GM21360 (cell line): ENCODE results near the gene LMO4.

Source experiments
- ATAC-seq: cut with Tn5 transposase; IDR thresholded peaks from one replicate; pipeline ENCODE4 v1.9.1; 2021; ENCODE audit warnings: mild to moderate bottlenecking, moderate library complexity; ENCODE audit not compliant: unreplicated experiment

Gene LMO4

GRCh38 chr1:87356591-87356990 lies 27.9 kb downstream of the LMO4 start:
- ATAC-seq = no peak

DNA sequence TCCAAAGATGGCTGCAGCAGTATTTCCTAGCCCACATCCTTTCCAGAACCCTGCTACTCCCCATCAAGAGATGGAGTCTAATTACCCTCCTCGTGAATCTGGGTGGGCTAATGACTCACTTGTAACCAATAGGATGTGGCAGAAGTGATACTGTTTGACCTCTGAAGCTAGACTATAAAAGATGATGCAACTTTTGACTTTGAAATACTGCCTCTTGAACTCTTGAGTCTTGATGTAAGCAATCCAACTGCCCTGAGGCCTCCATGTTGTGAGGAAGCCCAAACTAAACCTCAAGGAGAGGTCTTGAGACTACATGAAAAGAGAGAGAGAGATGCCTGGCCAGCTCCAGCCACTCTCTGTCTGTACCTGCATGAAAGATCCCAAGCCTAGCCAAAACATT lies 29.5 kb downstream of the LMO4 start:
- ATAC-seq = no peak

DNA sequence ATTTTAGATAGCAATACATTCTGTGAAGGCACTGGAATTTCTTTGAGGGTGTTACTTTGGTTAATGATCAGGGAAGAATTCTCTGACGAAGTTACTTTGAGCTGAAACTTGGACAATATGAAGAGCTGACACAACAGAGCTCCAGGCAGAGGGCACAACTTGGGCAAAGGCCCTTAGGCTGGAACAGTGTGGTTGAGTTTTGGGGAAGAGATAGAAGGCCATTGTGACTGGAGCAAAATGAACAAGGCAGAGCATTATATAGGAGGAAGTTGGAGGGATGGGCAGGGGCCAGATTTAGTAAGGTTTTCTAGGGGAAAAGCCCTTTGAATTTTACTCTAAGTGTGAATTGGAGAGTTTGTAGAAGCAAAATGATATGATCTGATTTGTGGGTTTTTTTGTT lies 30.9 kb downstream of the LMO4 start:
- ATAC-seq = no peak

- no peak for ATAC-seq
Observed at GRCh38 chr1:87362063-87362833, 33.6 kb downstream of the LMO4 start.

GRCh38 chr1:87362834-87363426 lies 34.2 kb downstream of the LMO4 start:
- no peak for ATAC-seq

- ATAC-seq = no peak
Observed at GRCh38 chr1:87367549-87367948, 38.9 kb downstream of the LMO4 start.

- ATAC-seq = no peak
Observed at GRCh38 chr1:87368907-87369306, 40.2 kb downstream of the LMO4 start.

- ATAC-seq = no peak
Observed at GRCh38 chr1:87369736-87370478, 41.2 kb downstream of the LMO4 start.

- ATAC-seq = no peak
Observed at GRCh38 chr1:87370544-87370943, 41.9 kb downstream of the LMO4 start.

DNA sequence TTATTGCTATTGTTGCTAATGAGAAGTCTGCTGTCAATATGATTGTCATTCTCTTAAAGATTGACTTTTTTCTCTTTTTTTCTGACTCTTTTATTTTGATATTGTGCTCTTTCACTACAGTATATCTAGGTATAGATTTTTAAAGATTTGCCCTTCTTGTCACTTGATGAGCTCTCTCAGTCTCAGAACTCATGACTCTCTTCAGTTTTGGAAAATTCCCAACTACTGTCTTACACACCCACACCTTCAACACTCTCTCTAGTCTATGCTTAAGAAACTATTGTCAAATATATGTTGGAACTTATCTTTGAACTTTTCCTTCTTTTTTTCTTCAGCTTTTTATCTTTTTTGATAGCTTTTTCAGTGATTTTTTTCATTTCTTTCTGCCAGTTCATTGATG lies 50.6 kb downstream of the LMO4 start:
- no peak for ATAC-seq

GRCh38 chr1:87386217-87386790 lies 57.6 kb downstream of the LMO4 start:
- ATAC-seq = no peak

DNA sequence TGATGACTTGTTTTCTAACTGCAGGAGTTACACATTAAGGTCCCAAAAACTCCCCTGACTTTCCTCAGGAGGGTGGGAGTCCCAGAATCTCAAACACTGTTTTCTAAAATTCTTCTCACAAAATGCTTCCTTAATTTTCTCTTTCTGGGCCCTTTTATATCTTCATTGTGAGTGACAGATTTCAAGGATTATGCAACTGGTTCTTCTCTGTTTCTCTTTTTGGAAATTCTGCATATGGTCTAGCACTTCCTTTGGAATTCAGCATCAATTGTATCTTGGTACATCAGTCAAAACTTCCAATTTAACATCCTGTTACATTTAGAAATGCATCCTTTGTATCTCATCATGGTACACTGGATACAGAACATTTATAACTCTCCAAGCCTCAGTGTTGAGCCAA lies 59.7 kb downstream of the LMO4 start:
- no peak for ATAC-seq

GRCh38 chr1:87389011-87389410 lies 60.3 kb downstream of the LMO4 start:
- no peak for ATAC-seq

DNA sequence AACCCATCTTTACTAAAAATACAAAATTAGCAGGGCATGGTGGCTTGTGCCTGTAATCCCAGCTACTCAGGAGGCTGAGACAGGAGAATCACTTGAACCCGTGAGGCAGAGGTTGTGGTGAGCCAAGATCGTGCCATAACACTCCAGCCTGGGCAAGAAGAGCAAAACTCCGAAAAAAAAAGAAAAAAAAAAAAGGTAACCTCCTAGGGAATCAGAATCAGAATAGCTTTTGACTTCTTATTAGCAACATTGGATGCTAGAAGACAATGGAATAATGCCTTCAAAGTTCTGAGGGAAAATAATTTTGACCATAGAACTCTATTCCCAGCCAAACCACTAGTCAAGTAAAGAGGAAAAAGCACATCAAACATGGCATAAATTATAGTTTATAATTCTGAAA lies 60.9 kb downstream of the LMO4 start:
- no peak for ATAC-seq

DNA sequence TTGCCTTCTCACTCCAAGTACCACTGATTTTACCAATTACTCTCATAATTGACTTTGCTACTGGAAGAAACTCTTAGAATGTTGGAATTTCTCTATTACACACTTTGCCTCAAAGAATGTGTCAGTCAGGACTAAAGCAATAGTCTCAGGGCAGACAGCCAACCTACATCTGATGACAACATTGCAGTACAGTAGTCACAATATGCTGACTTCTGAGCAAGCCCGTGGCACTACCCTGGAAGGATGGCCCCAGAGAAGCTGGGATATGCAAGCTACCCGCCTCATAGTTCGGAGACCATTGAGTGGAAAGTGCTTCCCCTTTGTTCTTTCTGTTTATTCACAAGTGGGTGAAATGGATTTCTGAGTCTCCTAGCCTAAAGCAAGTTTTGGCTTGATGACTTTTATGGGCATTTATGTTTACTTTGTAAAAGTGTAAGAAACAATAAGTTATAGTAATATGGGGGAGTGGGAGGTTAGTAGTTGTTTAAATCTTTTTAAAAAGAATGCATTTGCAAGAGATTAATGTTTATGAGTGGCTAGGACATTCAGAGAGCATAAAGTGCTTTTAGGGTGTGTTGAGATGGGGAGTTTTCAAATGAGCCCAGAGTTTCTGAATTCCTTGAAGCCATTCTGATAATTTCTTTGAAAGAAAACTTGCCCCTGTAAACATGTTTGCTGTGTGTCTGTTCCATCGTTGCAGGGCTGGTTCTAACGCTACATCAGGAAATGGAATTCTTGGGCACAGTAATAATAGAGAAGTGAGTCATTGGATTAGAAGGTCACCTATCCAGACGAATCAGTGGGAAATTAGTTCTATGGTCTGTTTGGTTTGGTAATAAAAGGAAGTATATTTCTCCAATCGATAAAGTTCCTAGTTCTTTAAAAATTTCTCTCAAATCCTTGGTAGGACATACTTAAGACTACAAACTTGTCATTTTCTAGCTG lies 63.8 kb downstream of the LMO4 start:
- ATAC-seq = no peak

- ATAC-seq = no peak
Observed at GRCh38 chr1:87393445-87394085, 64.9 kb downstream of the LMO4 start.

- ATAC-seq = no peak
Observed at GRCh38 chr1:87394513-87394912, 65.8 kb downstream of the LMO4 start.

DNA sequence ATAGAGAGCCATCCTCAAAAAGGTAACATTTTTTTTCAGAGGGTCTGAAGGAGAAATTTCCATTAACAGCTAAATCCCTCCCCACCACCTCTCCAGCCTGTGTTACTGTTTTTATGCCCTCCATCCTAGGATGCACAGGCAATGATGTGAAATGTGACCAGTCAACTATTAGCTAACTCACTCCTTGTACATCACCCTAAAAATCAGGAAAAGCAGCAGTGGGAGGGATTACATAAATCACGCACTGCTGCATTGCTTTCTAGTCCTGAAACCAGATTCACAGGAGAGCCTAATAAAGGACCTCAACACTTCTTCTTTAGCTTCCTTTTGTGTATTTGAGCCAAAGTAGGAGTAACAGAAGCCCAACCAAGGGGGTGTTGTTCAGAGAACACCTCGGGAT lies 66.3 kb downstream of the LMO4 start:
- no peak for ATAC-seq
